Measurements from ENCODE around the gene HGF.

- TF ChIP-seq CTCF (IDR thresholded peaks at IDR 0.05; ENCODE audit: insufficient read depth, low read length, poor library complexity, severe bottlenecking) (no peak), EZH2phosphoT487 (conservative IDR thresholded peaks at IDR 0.05; ENCODE audit: low read length) (no peak)
Measured at GRCh38 chr7:81783818-81784217, 14.0 kb upstream of the HGF start.
